HEK293 (cell line): ENCODE data around the gene PTMA.

ENCODE experiments used
- CTCF ChIA-PET: fragments of 350-600 bp; formaldehyde crosslinking; extraction: SDS; loops from one replicate; lab custom pipeline; 2021; ENCODE audit warnings: antibody characterized with exemption; lab: Yijun Ruan, JAX
- POLR2A ChIA-PET: fragments of 300-600 bp; formaldehyde crosslinking; extraction: SDS; loops from one replicate; lab custom pipeline; 2020; ENCODE audit warnings: antibody characterized with exemption, inconsistent platforms; lab: Yijun Ruan, JAX
- H3K27ac ChIP-seq: fragments of 200-500 bp; sonication (Bioruptor generic); 2 replicates; pipeline ENCODE4 v1.5.1; 2014; ENCODE audit warnings: low read depth, low read length, control low read depth, inconsistent platforms; ENCODE audit errors: extremely low read depth
- H3K36me3 ChIP-seq, 2 experiments: fragments of 200-500 bp in 1 of 2; sonication (Bioruptor generic) in 1 of 2; 1 replicate in 1 of 2; 2 replicates in 1 of 2; pipeline ENCODE4 v1.5.1; 2014 to 2017; ENCODE audit warnings: inconsistent platforms in 2 of 2, low read length in 2 of 2; ENCODE audit not compliant: control insufficient read depth in 2 of 2, insufficient read depth in 1 of 2
- H3K4me1 ChIP-seq: fragments of 200-500 bp; sonication (Bioruptor generic); 2 replicates; pipeline ENCODE4 v1.5.1; 2014; ENCODE audit warnings: mild to moderate bottlenecking, low read length, inconsistent platforms; ENCODE audit not compliant: control insufficient read depth, insufficient read depth
- H3K4me3 ChIP-seq: 2 replicates; pipeline ENCODE4 v1.5.1; 2011; ENCODE audit warnings: low read depth, mild to moderate bottlenecking, control low read depth, low read length, moderate library complexity
- H3K9me3 ChIP-seq: fragments of 200-500 bp; sonication (Bioruptor generic); 2 replicates; pipeline ENCODE4 v1.5.1; 2014; ENCODE audit warnings: low read depth, low read length, inconsistent platforms; ENCODE audit not compliant: control insufficient read depth, insufficient read depth
- BCL11A ChIP-seq: fragments of 450-650 bp; formaldehyde crosslinking; IDR thresholded peaks from 2 replicates; pipeline ENCODE4 v1.5.1; 2016; ENCODE audit warnings: low read depth, missing biosample characterization, missing genetic modification characterization
- BCL11B ChIP-seq: fragments of 450-650 bp; formaldehyde crosslinking; IDR thresholded peaks from 2 replicates; pipeline ENCODE4 v1.5.1; 2016; ENCODE audit warnings: low read depth, missing biosample characterization, missing genetic modification characterization
- GLIS2 ChIP-seq: fragments of 450-650 bp; formaldehyde crosslinking; IDR thresholded peaks from 2 replicates; pipeline ENCODE4 v1.5.1; 2016; ENCODE audit warnings: missing biosample characterization, missing genetic modification characterization
- MEIS1 ChIP-seq: sonication (generic); formaldehyde crosslinking; IDR thresholded peaks from 2 replicates; pipeline ENCODE4 v1.8.1; 2022; ENCODE audit warnings: missing genetic modification reagents, mild to moderate bottlenecking, borderline replicate concordance
- PATZ1 ChIP-seq: fragments of 450-650 bp; formaldehyde crosslinking; IDR thresholded peaks from 2 replicates; pipeline ENCODE4 v1.5.1; 2016; ENCODE audit warnings: missing biosample characterization, missing genetic modification characterization
- SP7 ChIP-seq: fragments of 450-650 bp; formaldehyde crosslinking; IDR thresholded peaks from 2 replicates; pipeline ENCODE4 v1.5.1; 2016; ENCODE audit warnings: missing biosample characterization, missing genetic modification characterization
- ZBTB20 ChIP-seq: fragments of 450-650 bp; formaldehyde crosslinking; IDR thresholded peaks from 2 replicates; pipeline ENCODE4 v1.5.1; 2016; ENCODE audit warnings: missing biosample characterization, missing genetic modification characterization
- ZBTB26 ChIP-seq: fragments of 450-650 bp; formaldehyde crosslinking; optimal IDR thresholded peaks from 2 replicates; pipeline ENCODE3; 2016; ENCODE audit warnings: missing biosample characterization, mild to moderate bottlenecking, missing genetic modification characterization
- ZFP3 ChIP-seq: fragments of 450-650 bp; formaldehyde crosslinking; IDR thresholded peaks from 2 replicates; pipeline ENCODE4 v1.5.1; 2016; ENCODE audit warnings: low read depth, missing biosample characterization, missing genetic modification characterization
- ZFP37 ChIP-seq: fragments of 450-650 bp; formaldehyde crosslinking; IDR thresholded peaks from 2 replicates; pipeline ENCODE4 v1.5.1; 2016; ENCODE audit warnings: missing biosample characterization, missing genetic modification characterization
- ZNF10 ChIP-seq: fragments of 450-650 bp; formaldehyde crosslinking; IDR thresholded peaks from 2 replicates; pipeline ENCODE4 v1.5.1; 2017; ENCODE audit warnings: missing biosample characterization, missing genetic modification characterization
- ZNF114 ChIP-seq: fragments of 450-650 bp; formaldehyde crosslinking; IDR thresholded peaks from 2 replicates; pipeline ENCODE4 v1.5.0; 2017; ENCODE audit warnings: missing biosample characterization, missing genetic modification characterization
- ZNF121 ChIP-seq: fragments of 450-650 bp; formaldehyde crosslinking; IDR thresholded peaks from 2 replicates; pipeline ENCODE4 v1.5.1; 2016; ENCODE audit warnings: missing biosample characterization, missing genetic modification characterization
- ZNF335 ChIP-seq: fragments of 450-650 bp; formaldehyde crosslinking; conservative IDR thresholded peaks from 2 replicates; pipeline ENCODE4 v1.5.1; 2016; ENCODE audit warnings: missing biosample characterization, missing genetic modification characterization
- ZNF350 ChIP-seq: fragments of 450-650 bp; formaldehyde crosslinking; IDR thresholded peaks from 2 replicates; pipeline ENCODE4 v1.5.0; 2017; ENCODE audit warnings: missing biosample characterization, mild to moderate bottlenecking, missing genetic modification characterization
- ZNF488 ChIP-seq: fragments of 450-650 bp; formaldehyde crosslinking; IDR thresholded peaks from 2 replicates; pipeline ENCODE4 v1.5.1; 2016; ENCODE audit warnings: missing biosample characterization, missing genetic modification characterization
- ZNF561 ChIP-seq: fragments of 450-650 bp; IDR thresholded peaks from 2 replicates; pipeline ENCODE4 v1.5.1; 2018; ENCODE audit warnings: missing biosample characterization, missing genetic modification characterization, borderline replicate concordance
- ZNF654 ChIP-seq: fragments of 450-650 bp; formaldehyde crosslinking; IDR thresholded peaks from 2 replicates; pipeline ENCODE4 v1.5.1; 2016; ENCODE audit warnings: low read depth, missing biosample characterization, missing genetic modification characterization
- ZNF660 ChIP-seq: fragments of 450-650 bp; IDR thresholded peaks from 2 replicates; pipeline ENCODE4 v1.5.1; 2018; ENCODE audit warnings: missing biosample characterization, mild to moderate bottlenecking, missing genetic modification characterization
- ZNF830 ChIP-seq: fragments of 450-650 bp; IDR thresholded peaks from 2 replicates; pipeline ENCODE4 v1.5.0; 2018; ENCODE audit warnings: missing biosample characterization, missing genetic modification characterization, low read depth, mild to moderate bottlenecking, moderate library complexity
- ZSCAN16 ChIP-seq: fragments of 450-650 bp; formaldehyde crosslinking; IDR thresholded peaks from 2 replicates; pipeline ENCODE4 v1.5.1; 2016; ENCODE audit warnings: missing biosample characterization, missing genetic modification characterization
- ZSCAN30 ChIP-seq: fragments of 450-650 bp; IDR thresholded peaks from 2 replicates; pipeline ENCODE4 v1.5.1; 2018; ENCODE audit warnings: missing biosample characterization, mild to moderate bottlenecking, missing genetic modification characterization, moderate library complexity
- TF ChIP-seq, protein P1 (sequence below): fragments of 450-650 bp; formaldehyde crosslinking; IDR thresholded peaks from 2 replicates; pipeline ENCODE4 v1.5.1; 2016; ENCODE audit warnings: missing biosample characterization, missing genetic modification characterization
- TF ChIP-seq, protein P2 (sequence below): fragments of 450-650 bp; formaldehyde crosslinking; conservative IDR thresholded peaks from 2 replicates; pipeline ENCODE4 v1.5.1; 2016; ENCODE audit warnings: low read depth, missing biosample characterization, missing genetic modification characterization

PTMA gene

GRCh38 chr2:231707625-231707926 is 749 bp upstream of the PTMA start:
- H3K4me1 ChIP-seq: peaks cover 7% of the 10 kb centered on the region
- ChIA-PET CTCF (interaction anchor here (0.6 to 1.5 kb wide), 9 partner anchors 10 to 584 kb away, joined by 3 to 17 read pairs (median 5); no protein-coding TSS in a partner anchor), POLR2A (interaction anchor here (1.0 to 4.4 kb wide), 18 partner anchors 10 to 254 kb away, joined by 3 to 41 read pairs (median 6); partner anchors contain the start of genes COPS7B, DIS3L2, NCL and PDE6D)
- no peak for TF ChIP-seq ZNF10 (tag by site-specific recombination)
- no peak for TF ChIP-seq SP7 (tag by site-specific recombination)
- TF ChIP-seq BCL11A (tag by site-specific recombination): peak; percentile 88
- no peak; the same call in 1 of the 2 replicates for TF ChIP-seq PATZ1 (tag by site-specific recombination)
- TF ChIP-seq ZNF488 (tag by site-specific recombination): no peak
- no peak for TF ChIP-seq ZFP3 (tag by site-specific recombination)
- peak; percentile 22 for TF ChIP-seq ZBTB26
- peak; percentile 68 for TF ChIP-seq ZBTB20 (tag by site-specific recombination)
- TF ChIP-seq GLIS2 (tag by site-specific recombination): peak; percentile 62; the same call in 1 of the 2 replicates
- TF ChIP-seq ZNF335 (tag by site-specific recombination): peak; percentile 89
- TF ChIP-seq ZNF561: peak; percentile 64; the same call in 1 of the 2 replicates
- 0 out of 2 replicates have a peak, but pooled peaks have one; percentile 14 for TF ChIP-seq ZFP37 (tag by site-specific recombination)
- TF ChIP-seq ZSCAN30 (tag by site-specific recombination): 0 out of 2 replicates have a peak, but pooled peaks have one; percentile 3
- TF ChIP-seq ZNF114: no peak
- TF ChIP-seq, protein P1, sequence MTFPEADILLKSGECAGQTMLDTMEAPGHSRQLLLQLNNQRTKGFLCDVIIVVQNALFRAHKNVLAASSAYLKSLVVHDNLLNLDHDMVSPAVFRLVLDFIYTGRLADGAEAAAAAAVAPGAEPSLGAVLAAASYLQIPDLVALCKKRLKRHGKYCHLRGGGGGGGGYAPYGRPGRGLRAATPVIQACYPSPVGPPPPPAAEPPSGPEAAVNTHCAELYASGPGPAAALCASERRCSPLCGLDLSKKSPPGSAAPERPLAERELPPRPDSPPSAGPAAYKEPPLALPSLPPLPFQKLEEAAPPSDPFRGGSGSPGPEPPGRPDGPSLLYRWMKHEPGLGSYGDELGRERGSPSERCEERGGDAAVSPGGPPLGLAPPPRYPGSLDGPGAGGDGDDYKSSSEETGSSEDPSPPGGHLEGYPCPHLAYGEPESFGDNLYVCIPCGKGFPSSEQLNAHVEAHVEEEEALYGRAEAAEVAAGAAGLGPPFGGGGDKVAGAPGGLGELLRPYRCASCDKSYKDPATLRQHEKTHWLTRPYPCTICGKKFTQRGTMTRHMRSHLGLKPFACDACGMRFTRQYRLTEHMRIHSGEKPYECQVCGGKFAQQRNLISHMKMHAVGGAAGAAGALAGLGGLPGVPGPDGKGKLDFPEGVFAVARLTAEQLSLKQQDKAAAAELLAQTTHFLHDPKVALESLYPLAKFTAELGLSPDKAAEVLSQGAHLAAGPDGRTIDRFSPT (tag by site-specific recombination): peak; percentile 96; the same call in 1 of the 2 replicates
- TF ChIP-seq BCL11B (tag by site-specific recombination): peak; percentile 87
- TF ChIP-seq ZNF654 (tag by site-specific recombination): no peak
- peak overlapping the region; percentile 98 for H3K27ac ChIP-seq
- H3K4me3 ChIP-seq: peak overlapping the region; percentile 82
- no peaks in the 10 kb centered on the region for H3K9me3 ChIP-seq
- H3K36me3 ChIP-seq: peaks cover 6 to 34% of the 10 kb centered on the region in 2 experiments; a peak in 2 of 3 replicates

DNA sequence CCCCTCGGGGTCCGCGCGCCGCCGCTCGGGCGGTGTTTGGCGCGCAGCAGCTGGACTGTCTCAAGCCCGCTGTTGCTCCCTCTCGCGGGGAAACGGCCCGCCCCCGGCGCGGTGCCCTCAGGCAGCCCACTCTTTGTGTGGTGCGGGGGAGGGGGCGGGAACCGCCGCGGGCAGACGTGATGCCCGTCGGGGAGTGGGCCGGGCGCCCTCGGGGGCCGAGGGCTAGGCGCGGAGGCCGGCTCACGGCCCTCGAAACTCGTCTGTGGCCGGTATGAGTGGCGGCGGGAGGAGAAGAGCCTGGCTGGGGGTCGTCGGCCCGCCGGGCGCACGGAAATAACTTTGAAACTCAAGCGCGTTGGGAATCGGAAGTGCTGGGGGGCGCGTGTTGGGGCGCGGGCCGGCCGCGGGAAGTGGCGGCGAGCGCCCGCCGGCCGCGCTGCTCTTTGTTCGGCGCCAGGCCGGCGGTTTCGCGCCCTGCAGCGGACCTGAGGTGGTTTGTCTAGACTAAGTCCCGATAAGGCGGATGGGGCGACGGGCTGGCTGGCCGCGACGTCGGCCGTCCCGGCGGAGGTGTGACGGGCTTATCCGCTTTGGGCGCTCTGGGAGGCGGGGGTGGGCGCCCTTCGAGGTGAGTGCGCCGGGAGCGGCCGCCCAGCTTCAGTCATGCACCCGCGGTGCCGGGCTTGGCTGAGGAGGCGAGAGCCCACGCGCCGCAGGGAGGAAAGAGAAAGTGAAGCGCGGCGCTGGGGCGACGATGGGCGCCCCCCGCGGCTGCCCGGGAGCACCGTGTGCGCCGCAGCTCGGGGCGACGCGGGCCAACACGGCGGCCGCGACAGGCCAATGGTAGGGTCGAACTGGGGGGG is 679 bp downstream of the PTMA start:
- CTCF ChIA-PET: interaction anchor here (0.7 to 1.4 kb wide), 2 partner anchors 15 to 34 kb away, joined by 3 read pairs; no protein-coding TSS in a partner anchor
- Histone ChIP-seq H3K9me3 (no peaks in the 10 kb centered on the region), H3K4me3 (peak overlapping the region; percentile 94), H3K4me1 (peaks cover 8% of the 10 kb centered on the region), H3K36me3 (peaks cover 6 to 44% of the 10 kb centered on the region in 2 experiments; a peak in 2 of 3 replicates), H3K27ac (peak overlapping the region; percentile 96)
- POLR2A ChIA-PET: interaction anchor here (0.6 to 4.4 kb wide), 24 partner anchors 8 to 288 kb away, joined by 3 to 41 read pairs (median 6); partner anchors contain the start of genes COPS7B, DIS3L2, NCL and PDE6D
- no peak for TF ChIP-seq ZNF350 (tag by site-specific recombination)
- 0 out of 2 replicates have a peak, but pooled peaks have one; percentile 5 for TF ChIP-seq ZNF121
- TF ChIP-seq ZNF830 (tag by site-specific recombination): no peak
- TF ChIP-seq ZNF660 (tag by site-specific recombination): 0 out of 2 replicates have a peak, but pooled peaks have one; percentile 7
- TF ChIP-seq, protein P2, sequence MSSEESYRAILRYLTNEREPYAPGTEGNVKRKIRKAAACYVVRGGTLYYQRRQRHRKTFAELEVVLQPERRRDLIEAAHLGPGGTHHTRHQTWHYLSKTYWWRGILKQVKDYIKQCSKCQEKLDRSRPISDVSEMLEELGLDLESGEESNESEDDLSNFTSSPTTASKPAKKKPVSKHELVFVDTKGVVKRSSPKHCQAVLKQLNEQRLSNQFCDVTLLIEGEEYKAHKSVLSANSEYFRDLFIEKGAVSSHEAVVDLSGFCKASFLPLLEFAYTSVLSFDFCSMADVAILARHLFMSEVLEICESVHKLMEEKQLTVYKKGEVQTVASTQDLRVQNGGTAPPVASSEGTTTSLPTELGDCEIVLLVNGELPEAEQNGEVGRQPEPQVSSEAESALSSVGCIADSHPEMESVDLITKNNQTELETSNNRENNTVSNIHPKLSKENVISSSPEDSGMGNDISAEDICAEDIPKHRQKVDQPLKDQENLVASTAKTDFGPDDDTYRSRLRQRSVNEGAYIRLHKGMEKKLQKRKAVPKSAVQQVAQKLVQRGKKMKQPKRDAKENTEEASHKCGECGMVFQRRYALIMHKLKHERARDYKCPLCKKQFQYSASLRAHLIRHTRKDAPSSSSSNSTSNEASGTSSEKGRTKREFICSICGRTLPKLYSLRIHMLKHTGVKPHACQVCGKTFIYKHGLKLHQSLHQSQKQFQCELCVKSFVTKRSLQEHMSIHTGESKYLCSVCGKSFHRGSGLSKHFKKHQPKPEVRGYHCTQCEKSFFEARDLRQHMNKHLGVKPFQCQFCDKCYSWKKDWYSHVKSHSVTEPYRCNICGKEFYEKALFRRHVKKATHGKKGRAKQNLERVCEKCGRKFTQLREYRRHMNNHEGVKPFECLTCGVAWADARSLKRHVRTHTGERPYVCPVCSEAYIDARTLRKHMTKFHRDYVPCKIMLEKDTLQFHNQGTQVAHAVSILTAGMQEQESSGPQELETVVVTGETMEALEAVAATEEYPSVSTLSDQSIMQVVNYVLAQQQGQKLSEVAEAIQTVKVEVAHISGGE: 0 out of 2 replicates have a peak, but pooled peaks have one; percentile 16
- no peak for TF ChIP-seq ZSCAN16 (tag by site-specific recombination)
- peak; percentile 33; the same call in 1 of the 2 replicates for TF ChIP-seq MEIS1 (CRISPR knock-in tag)
